Measurements from ENCODE around the gene SPOUT1. TPM values are rescaled to one million over a fixed set of nuclear protein-coding genes. Genes with fewer than 3 reads are reported as not detected.

SPOUT1 gene
- total and polyA plus RNA-seq, 2 of the 13 experiments (the other 11 are each of a cell fraction or from before 2014, with no cell fraction given): 39.0 to 45.8 TPM

DNA sequence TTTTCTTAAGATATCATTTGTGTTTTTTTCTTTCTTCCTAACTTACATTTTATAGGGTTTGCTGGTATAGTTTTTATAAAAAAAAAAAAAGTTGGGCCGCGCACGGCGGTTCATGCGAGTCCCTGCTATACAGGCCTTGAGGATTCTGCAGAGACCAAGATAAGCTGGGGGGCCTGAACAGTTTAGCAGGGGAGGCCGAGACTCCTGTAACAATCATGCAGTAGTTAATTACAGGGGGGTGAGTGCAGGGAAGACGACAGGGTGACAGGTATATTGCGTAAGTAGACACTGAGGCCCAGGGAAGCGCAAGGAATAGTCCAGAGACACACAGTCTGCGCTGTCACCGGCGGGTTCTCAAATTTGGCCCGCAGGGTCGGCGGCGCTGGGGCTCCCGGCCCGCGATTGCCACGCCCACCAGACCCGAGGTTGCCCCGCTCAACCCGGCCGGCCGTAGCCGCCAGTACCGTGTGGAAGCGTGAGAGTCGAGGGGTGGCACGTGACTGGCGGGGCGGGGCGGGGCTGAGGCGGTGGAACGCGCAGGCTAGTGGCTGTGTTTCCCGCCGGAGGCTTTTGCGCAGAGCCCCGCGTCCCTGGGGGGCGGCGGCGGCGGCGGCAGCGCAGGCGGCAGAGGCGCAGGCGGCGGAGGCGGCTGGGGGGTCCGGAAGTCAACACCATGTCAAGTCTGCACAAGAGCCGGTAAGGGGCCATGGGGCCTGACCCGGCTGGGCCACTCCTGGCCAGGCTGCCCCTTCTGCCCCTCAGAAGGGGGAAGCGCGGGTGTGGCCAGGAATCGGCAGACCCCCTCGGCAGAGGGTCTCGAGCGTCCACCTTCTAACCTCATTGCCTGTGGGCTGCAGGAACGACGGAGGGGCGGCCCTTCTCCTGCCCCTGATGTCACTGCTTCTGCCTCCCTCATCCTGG is 42.7 kb downstream of the SPOUT1 start, which contains the start of gene TBC1D13 (continued):
- TF ChIP-seq, protein P1, sequence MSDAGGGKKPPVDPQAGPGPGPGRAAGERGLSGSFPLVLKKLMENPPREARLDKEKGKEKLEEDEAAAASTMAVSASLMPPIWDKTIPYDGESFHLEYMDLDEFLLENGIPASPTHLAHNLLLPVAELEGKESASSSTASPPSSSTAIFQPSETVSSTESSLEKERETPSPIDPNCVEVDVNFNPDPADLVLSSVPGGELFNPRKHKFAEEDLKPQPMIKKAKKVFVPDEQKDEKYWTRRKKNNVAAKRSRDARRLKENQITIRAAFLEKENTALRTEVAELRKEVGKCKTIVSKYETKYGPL (CRISPR knock-in tag; IDR thresholded peaks at IDR 0.05): peak; percentile 85; the same call in 1 of the 2 replicates
- TF ChIP-seq ELF3 (CRISPR knock-in tag; IDR thresholded peaks at IDR 0.05) (peak; percentile 83), ZNF569 (CRISPR knock-in tag; IDR thresholded peaks at IDR 0.05; ENCODE audit: borderline replicate concordance) (no peak), ZNF274 (CRISPR knock-in tag; IDR thresholded peaks at IDR 0.05) (peak; percentile 95), KLF16 (CRISPR knock-in tag; IDR thresholded peaks at IDR 0.05) (peak in 1 of 2 experiments; percentile 90; a peak in 2 of 4 replicates), ZNF234 (CRISPR knock-in tag; conservative IDR thresholded peaks at IDR 0.05) (peak; percentile 97), KDM4B (CRISPR knock-in tag; IDR thresholded peaks at IDR 0.05) (0 out of 2 replicates have a peak, but pooled peaks have one; percentile 65), ATF7 (IDR thresholded peaks at IDR 0.05) (no peak), ATF7 (CRISPR knock-in tag; IDR thresholded peaks at IDR 0.05) (peak; percentile 70; the same call in 1 of the 2 replicates), ZSCAN31 (CRISPR knock-in tag; IDR thresholded peaks at IDR 0.05; ENCODE audit: low read depth) (peak; percentile 97), HDAC6 (IDR thresholded peaks at IDR 0.05; ENCODE audit: low read depth, low read length) (no peak), ZNF598 (CRISPR knock-in tag; IDR thresholded peaks at IDR 0.05; ENCODE audit: borderline replicate concordance) (peak; percentile 92; the same call in 1 of the 2 replicates)
- TF ChIP-seq, protein P2, sequence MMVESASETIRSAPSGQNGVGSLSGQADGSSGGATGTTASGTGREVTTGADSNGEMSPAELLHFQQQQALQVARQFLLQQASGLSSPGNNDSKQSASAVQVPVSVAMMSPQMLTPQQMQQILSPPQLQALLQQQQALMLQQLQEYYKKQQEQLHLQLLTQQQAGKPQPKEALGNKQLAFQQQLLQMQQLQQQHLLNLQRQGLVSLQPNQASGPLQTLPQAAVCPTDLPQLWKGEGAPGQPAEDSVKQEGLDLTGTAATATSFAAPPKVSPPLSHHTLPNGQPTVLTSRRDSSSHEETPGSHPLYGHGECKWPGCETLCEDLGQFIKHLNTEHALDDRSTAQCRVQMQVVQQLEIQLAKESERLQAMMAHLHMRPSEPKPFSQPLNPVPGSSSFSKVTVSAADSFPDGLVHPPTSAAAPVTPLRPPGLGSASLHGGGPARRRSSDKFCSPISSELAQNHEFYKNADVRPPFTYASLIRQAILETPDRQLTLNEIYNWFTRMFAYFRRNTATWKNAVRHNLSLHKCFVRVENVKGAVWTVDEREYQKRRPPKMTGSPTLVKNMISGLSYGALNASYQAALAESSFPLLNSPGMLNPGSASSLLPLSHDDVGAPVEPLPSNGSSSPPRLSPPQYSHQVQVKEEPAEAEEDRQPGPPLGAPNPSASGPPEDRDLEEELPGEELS (CRISPR knock-in tag; IDR thresholded peaks at IDR 0.05): peak; percentile 75
- TF ChIP-seq, protein P3, sequence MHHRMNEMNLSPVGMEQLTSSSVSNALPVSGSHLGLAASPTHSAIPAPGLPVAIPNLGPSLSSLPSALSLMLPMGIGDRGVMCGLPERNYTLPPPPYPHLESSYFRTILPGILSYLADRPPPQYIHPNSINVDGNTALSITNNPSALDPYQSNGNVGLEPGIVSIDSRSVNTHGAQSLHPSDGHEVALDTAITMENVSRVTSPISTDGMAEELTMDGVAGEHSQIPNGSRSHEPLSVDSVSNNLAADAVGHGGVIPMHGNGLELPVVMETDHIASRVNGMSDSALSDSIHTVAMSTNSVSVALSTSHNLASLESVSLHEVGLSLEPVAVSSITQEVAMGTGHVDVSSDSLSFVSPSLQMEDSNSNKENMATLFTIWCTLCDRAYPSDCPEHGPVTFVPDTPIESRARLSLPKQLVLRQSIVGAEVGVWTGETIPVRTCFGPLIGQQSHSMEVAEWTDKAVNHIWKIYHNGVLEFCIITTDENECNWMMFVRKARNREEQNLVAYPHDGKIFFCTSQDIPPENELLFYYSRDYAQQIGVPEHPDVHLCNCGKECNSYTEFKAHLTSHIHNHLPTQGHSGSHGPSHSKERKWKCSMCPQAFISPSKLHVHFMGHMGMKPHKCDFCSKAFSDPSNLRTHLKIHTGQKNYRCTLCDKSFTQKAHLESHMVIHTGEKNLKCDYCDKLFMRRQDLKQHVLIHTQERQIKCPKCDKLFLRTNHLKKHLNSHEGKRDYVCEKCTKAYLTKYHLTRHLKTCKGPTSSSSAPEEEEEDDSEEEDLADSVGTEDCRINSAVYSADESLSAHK (CRISPR knock-in tag; IDR thresholded peaks at IDR 0.05; ENCODE audit: borderline replicate concordance): peak; percentile 54; the same call in 1 of the 2 replicates
- TF ChIP-seq, protein P4, sequence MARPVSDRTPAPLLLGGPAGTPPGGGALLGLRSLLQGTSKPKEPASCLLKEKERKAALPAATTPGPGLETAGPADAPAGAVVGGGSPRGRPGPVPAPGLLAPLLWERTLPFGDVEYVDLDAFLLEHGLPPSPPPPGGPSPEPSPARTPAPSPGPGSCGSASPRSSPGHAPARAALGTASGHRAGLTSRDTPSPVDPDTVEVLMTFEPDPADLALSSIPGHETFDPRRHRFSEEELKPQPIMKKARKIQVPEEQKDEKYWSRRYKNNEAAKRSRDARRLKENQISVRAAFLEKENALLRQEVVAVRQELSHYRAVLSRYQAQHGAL (CRISPR knock-in tag; IDR thresholded peaks at IDR 0.05; ENCODE audit: not compliant biosample characterization): no peak
